ENCODE measurements around the gene ALKBH6. TPM values are rescaled to one million over a fixed set of nuclear protein-coding genes. Genes with fewer than 3 reads are reported as not detected.

ALKBH6 gene
- 23.5 and 26.3 TPM in 2 replicates for total RNA-seq (2013; cell fraction: nucleolus; rRNA removed)
- total RNA-seq (2014; rRNA removed) (37.1 and 42.5 TPM in 2 replicates), total RNA-seq (2014; rRNA removed; fragmentation: Illumina TruSeq; extraction: Trizol) (22.0 and 22.7 TPM in 2 replicates), total RNA-seq (2021) (31.4 and 32.0 TPM in 2 replicates), polyA plus RNA-seq (2011; rRNA removed) (30.5 and 40.9 TPM in 2 replicates), polyA plus RNA-seq (2014; fragmentation: Illumina TruSeq; extraction: Trizol) (31.5 and 37.2 TPM in 2 replicates), polyA plus RNA-seq (2014; fragmentation: Nextera tagmentation; extraction: Ambion mirVana) (1 to 10 TPM; 1.2 to 1.6 TPM), polyA plus RNA-seq (2014; rRNA removed) (54.8 and 56.5 TPM in 2 replicates), polyA plus RNA-seq (2016; fragmentation: Nextera tagmentation; extraction: Ambion mirVana) (10 to 100 TPM; 35.2 to 41.8 TPM), polyA minus RNA-seq (2011; rRNA and poly(A)+ RNA removed) (7.6 and 15.2 TPM in 2 replicates), Bru-seq, nascent RNA (percentile 80 among the genes with signal in this experiment), BruChase-seq, experiment 1, labeled RNA remaining after a 6-hour chase (percentile 74 among the genes with signal in this experiment), BruChase-seq, experiment 2, labeled RNA remaining after a 2-hour chase (percentile 65 among the genes with signal in this experiment)
- polyA plus RNA-seq (2011; ENCODE audit: low read depth) = 32.0 TPM
- 37.2 and 50.9 TPM in 2 replicates for polyA plus RNA-seq (2011; cell fraction: cytosol; rRNA removed)
- 91.3 and 99.2 TPM in 2 replicates for polyA plus RNA-seq (2011; cell fraction: nucleus; rRNA removed)
- polyA plus RNA-seq (2012) = 37.8 and 42.7 TPM in 2 replicates
- polyA minus RNA-seq (2011; cell fraction: cytosol; rRNA and poly(A)+ RNA removed) = 7.6 and 9.1 TPM in 2 replicates
- polyA minus RNA-seq (2011; cell fraction: nucleus; rRNA and poly(A)+ RNA removed) = 11.8 and 22.0 TPM in 2 replicates
- long read RNA-seq, experiment 1, transcript ALKBH6-202 (7 exons, 973 nt) = major isoform, 6 of 14 reads
- long read RNA-seq, experiment 1, partial matches to known transcripts = 3 of 14 reads
- long read RNA-seq, experiment 1, other reads (novel, unspliced or antisense) = 3 of 14 reads
- long read RNA-seq, experiment 2, transcript ALKBH6-202 (7 exons, 973 nt) = major isoform, 5 of 9 reads
- long read RNA-seq, experiment 2, partial matches to known transcripts = 1 of 9 reads
- long read RNA-seq, experiment 2, other reads (novel, unspliced or antisense) = 2 of 9 reads

GRCh38 chr19:36014012-36014924 is at the start of gene ALKBH6:
Gene ALKBH6, minus strand, starts transcription at chr19:36014213. Its CDS starts 816 bp downstream, at chr19:36013397.
- H4K20me1 ChIP-seq (ENCODE audit: control insufficient read depth, insufficient read depth) = no peaks in the 10 kb centered on the region
- ChIA-PET SMC1A (ENCODE audit: uncharacterized antibody, unreplicated experiment) (interaction anchor here (0.6 to 1.0 kb wide), 4 partner anchors 13 to 39 kb away, joined by 3 to 5 read pairs (median 4); no protein-coding TSS in a partner anchor), POLR2A (interaction anchor here (0.5 to 1.5 kb wide), 11 partner anchors 10 to 1356 kb away, joined by 3 to 8 read pairs (median 4); partner anchors contain the start of genes POLR2I, SDHAF1, TBCB and THAP8), CTCF (interaction anchor here (0.6 to 1.5 kb wide), 8 partner anchors 11 to 404 kb away, joined by 3 to 7 read pairs (median 4); no protein-coding TSS in a partner anchor), RAD21 (ENCODE audit: unreplicated experiment) (interaction anchor here (0.7 to 1.7 kb wide), 10 partner anchors 17 to 312 kb away, joined by 3 to 6 read pairs (median 3); partner anchors contain the start of genes POLR2I, TBCB and THAP8)
- H3K4me1 ChIP-seq (ENCODE audit: control insufficient read depth, insufficient read depth, low read length) = no peaks in the 10 kb centered on the region; the same call in 1 of the 2 replicates
- H3K9me3 ChIP-seq (replicated peaks; ENCODE audit: control insufficient read depth, insufficient read depth, low read length) = no peaks in the 10 kb centered on the region
- H2AFZ ChIP-seq (ENCODE audit: control insufficient read depth, low read depth, low read length) = peak within 1 kb of the TSS; percentile 88
- ATAC-seq (peak; percentile 98), FAIRE-seq (peak; percentile 99), DNase-seq (ENCODE audit: low read depth, low spot score) (peak; percentile 96)
- under 1% methylated on average over 42 of the region's 42 CpGs for WGBS (ENCODE audit: insufficient coverage, insufficient replicate concordance, low lambda C conversion rate, missing lambda C conversion rate)
- peak within 1 kb of the TSS; percentile 91 for H3K27ac ChIP-seq (ENCODE audit: control insufficient read depth, insufficient read depth)
- intact Hi-C loops (cut with micrococcal nuclease; ENCODE audit: unreplicated experiment) = loop anchor here (5.0 kb wide), 1 partner anchor 38 kb away; the partner anchor contains the start of genes THAP8 and WDR62
- H3K79me2 ChIP-seq (ENCODE audit: control insufficient read depth, insufficient read depth, low read length) = peaks cover 16% of the 10 kb centered on the region
- in situ Hi-C loops (cut with MboI) = no loop called here
- H3K4me2 ChIP-seq (ENCODE audit: control insufficient read depth, insufficient read depth) = peak within 1 kb of the TSS; percentile 86
- peak within 1 kb of the TSS; percentile 97 for H3K4me3 ChIP-seq
- no peaks in the 10 kb centered on the region; a peak in 1 of 4 replicates for H3K36me3 ChIP-seq (ENCODE audit: control insufficient read depth in 2 of 2, insufficient read depth in 2 of 2, low read length in 1 of 2)
- peak within 1 kb of the TSS; percentile 97 for H3K9ac ChIP-seq (ENCODE audit: control insufficient read depth, insufficient read depth, low read length)
- H3K27me3 ChIP-seq (replicated peaks in 1 of 2; ENCODE audit: control insufficient read depth in 2 of 2, insufficient read depth in 2 of 2, low read length in 1 of 2) = no peaks in the 10 kb centered on the region
- BruUV-seq (replicated peaks) = TSS peak; percentile 86
- TF ChIP-seq TCF12 (IDR thresholded peaks at IDR 0.05; ENCODE audit: low read depth, low read length) (0 out of 2 replicates have a peak, but pooled peaks have one; percentile 34), GATAD2B (conservative IDR thresholded peaks at IDR 0.05; ENCODE audit: low read depth) (0 out of 2 replicates have a peak, but pooled peaks have one; percentile 26), ZZZ3 (IDR thresholded peaks at IDR 0.05; ENCODE audit: control insufficient read depth, insufficient read length, low read depth) (no peak), ZNF217 (IDR thresholded peaks at IDR 0.05) (no peak), YY1 (IDR thresholded peaks at IDR 0.05; ENCODE audit: low read depth, low read length) (peak; percentile 81; the same call in 1 of the 2 replicates), JUND (IDR thresholded peaks at IDR 0.05; ENCODE audit: low read depth, low read length) (no peak), ZNF384 (IDR thresholded peaks at IDR 0.05; ENCODE audit: borderline replicate concordance, low read depth, low read length) (no peak), HDAC6 (IDR thresholded peaks at IDR 0.05; ENCODE audit: unreplicated experiment) (no peak), IKZF2 (IDR thresholded peaks at IDR 0.05) (peak; percentile 63 to 69), BHLHE40 (IDR thresholded peaks at IDR 0.05; ENCODE audit: borderline replicate concordance in 1 of 2, low read depth in 2 of 2, low read length in 1 of 2) (peak in 1 of 2 experiments; percentile 68; a peak in 3 of 4 replicates), PKNOX1 (IDR thresholded peaks at IDR 0.05) (peak; percentile 87; the same call in 1 of the 2 replicates), HDGF (IDR thresholded peaks at IDR 0.05) (peak; percentile 98), BCLAF1 (IDR thresholded peaks at IDR 0.05) (no peak)
